Ovary (tissue), 3 donors: ENCODE results near the gene CHMP3.

Experiments
- CTCF ChIP-seq, 3 donors: fragments of 450-650 bp in 2 of 3; fragments of 200-600 bp in 1 of 3; IDR thresholded peaks; one replicate each; pipeline versions ENCODE4 v1.5.1 to v1.8.0; 2016 to 2022; ENCODE audit warnings: antibody characterized with exemption in 3 of 3, mild to moderate bottlenecking in 1 of 3
- EP300 ChIP-seq: sonication (generic); formaldehyde crosslinking; IDR thresholded peaks from one replicate; pipeline ENCODE4 v1.6.1; 2017; ENCODE audit warnings: antibody characterized with exemption
- POLR2A ChIP-seq: fragments of 450-650 bp; IDR thresholded peaks from one replicate; pipeline ENCODE4 v1.6.1; 2017; ENCODE audit warnings: antibody characterized with exemption, mild to moderate bottlenecking, moderate library complexity
- donor health status: DM: no; HTN: no; CAD: no.

GRCh38 chr2:86570059-86570458, 6.8 kb upstream of the CHMP3 start:
- TF ChIP-seq POLR2A = no peak
- TF ChIP-seq CTCF (IDR thresholded peaks at IDR 0.05) = no peak
- TF ChIP-seq EP300 = no peak
